ENCODE data around the gene KIF20B.
A peak's percentile ranks its signal among the peaks of the same experiment; 100 is the strongest.

KIF20B gene, protein sequence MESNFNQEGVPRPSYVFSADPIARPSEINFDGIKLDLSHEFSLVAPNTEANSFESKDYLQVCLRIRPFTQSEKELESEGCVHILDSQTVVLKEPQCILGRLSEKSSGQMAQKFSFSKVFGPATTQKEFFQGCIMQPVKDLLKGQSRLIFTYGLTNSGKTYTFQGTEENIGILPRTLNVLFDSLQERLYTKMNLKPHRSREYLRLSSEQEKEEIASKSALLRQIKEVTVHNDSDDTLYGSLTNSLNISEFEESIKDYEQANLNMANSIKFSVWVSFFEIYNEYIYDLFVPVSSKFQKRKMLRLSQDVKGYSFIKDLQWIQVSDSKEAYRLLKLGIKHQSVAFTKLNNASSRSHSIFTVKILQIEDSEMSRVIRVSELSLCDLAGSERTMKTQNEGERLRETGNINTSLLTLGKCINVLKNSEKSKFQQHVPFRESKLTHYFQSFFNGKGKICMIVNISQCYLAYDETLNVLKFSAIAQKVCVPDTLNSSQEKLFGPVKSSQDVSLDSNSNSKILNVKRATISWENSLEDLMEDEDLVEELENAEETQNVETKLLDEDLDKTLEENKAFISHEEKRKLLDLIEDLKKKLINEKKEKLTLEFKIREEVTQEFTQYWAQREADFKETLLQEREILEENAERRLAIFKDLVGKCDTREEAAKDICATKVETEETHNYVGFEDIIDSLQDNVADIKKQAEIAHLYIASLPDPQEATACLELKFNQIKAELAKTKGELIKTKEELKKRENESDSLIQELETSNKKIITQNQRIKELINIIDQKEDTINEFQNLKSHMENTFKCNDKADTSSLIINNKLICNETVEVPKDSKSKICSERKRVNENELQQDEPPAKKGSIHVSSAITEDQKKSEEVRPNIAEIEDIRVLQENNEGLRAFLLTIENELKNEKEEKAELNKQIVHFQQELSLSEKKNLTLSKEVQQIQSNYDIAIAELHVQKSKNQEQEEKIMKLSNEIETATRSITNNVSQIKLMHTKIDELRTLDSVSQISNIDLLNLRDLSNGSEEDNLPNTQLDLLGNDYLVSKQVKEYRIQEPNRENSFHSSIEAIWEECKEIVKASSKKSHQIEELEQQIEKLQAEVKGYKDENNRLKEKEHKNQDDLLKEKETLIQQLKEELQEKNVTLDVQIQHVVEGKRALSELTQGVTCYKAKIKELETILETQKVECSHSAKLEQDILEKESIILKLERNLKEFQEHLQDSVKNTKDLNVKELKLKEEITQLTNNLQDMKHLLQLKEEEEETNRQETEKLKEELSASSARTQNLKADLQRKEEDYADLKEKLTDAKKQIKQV (N-terminal part only)

DNA sequence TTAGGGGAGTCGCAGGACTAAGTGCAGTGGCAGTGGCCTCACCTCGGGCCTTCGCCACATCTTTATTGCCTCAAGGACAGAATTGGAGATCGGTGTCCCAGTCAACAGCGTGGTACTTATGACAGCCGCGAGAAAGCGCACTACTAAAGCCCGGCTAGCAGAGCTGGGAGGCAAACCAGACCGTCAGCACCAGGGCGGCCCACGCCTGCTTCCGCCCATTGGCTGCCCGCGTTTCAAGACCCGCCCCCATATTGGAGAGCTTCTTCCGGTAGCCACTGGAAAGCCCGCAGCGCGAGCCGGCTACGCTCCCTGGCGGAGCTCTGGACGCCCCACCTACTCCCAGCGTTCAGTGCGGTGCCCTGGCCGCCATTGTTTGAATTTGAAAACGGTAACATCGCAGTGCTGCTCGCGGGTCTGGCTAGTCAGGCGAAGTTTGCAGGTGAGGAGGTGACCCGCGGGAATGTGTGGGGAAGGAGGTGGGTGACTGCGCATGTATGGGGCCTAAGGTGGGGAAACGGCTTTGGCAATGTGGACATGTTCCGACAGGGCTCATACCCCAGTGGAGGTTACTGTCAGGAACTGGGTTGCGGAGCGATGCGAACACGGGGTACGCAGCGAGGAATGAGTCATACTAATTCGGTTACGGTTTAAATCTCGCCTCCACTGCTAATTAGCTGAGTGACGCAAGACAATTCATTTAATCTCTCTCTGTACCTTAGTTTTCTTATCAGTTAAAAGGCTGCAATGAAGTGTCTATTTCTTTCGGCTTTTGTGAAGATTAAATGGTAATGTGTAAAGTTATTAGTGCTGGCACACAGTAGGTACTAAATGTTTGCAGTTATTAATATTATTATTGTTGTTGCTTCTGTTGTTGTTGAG is at the start of gene KIF20B:
TSS of gene KIF20B (plus strand) at position 349 of the 879 bp plus-strand sequence. CDS start 3,705 bp downstream, outside the sequence.
- DNase-seq (ENCODE audit: low read depth in 3 of 3, low spot score in 1 of 3) = peak; percentile 85 to 88 (median 86)

- no peak for DNase-seq (ENCODE audit: low read depth in 3 of 3, low spot score in 1 of 3)
Measured at GRCh38 chr10:89651916-89652573, 49.3 kb upstream of the KIF20B start.

GRCh38 chr10:89652806-89653370 is 48.5 kb upstream of the KIF20B start:
- DNase-seq (ENCODE audit: low read depth in 3 of 3, low spot score in 1 of 3) = no peak

GRCh38 chr10:89653410-89653869 is 48.0 kb upstream of the KIF20B start:
- no peak for DNase-seq (ENCODE audit: low read depth in 3 of 3, low spot score in 1 of 3)

GRCh38 chr10:89655722-89656121 is 45.7 kb upstream of the KIF20B start:
- no peak for DNase-seq (ENCODE audit: low read depth in 3 of 3, low spot score in 1 of 3)

DNA sequence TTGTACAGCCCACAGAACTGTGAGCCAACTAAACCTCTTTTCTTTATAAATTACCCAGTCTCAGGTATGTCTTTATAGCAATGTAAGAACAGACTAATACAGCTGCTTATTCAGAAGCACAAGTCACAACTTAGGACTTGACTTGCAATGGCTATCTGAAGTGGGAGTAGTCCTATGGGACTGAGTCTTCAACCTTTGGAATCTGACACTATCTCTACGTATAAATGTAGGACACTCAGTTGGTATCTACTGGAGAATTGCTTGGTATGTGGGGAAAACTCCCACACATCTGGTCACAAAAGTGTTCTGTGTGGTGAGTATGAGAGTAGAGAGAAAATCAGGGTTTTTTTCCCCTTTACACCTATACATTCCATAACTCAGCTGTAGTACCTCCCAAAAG is 44.1 kb upstream of the KIF20B start:
- no peak for DNase-seq (ENCODE audit: low read depth in 3 of 3, low spot score in 1 of 3)

GRCh38 chr10:89659143-89660131 is 42.0 kb upstream of the KIF20B start:
- DNase-seq (ENCODE audit: low read depth in 3 of 3, low spot score in 1 of 3) = no peak

GRCh38 chr10:89662596-89662995 is 38.8 kb upstream of the KIF20B start:
- no peak for DNase-seq (ENCODE audit: low read depth in 3 of 3, low spot score in 1 of 3)

DNA sequence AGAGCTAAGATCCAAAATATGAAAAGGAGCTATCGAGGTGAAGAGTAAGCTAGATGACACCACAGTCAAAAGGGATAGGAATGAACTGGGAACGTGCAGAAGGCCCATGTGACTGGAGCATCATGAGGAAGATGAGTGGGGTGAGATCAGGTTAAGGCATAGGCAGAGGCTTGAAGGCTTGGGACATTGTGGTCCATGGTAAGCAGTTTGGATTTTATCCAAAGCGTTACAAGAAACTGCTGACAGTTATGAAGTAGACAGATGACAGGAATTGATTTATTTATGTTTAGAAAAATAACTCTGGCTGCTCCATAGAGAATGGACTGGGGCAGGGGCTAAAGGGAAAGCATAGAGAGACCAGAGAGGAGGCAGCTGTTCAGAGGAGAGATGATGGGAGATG is 38.2 kb upstream of the KIF20B start:
- DNase-seq (ENCODE audit: low read depth in 3 of 3, low spot score in 1 of 3) = no peak

DNA sequence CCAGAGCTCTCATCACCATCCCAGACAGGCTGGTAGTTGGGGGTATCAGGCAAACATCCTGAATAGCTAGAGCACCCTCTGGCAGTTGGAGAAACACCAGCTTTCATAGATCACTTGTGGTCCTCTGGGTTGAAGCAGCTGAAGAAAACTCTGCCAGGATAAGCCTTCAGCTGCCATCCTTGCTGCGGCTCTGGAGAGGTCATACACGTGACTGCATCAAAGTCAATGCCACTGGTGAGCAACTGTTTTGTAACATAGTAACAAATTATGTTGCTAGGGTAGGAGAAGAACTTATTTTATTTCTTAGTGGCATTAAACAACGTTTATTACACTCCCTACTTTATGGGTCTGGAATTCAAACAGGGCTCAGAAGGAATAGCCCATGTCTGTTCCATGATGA is 37.2 kb upstream of the KIF20B start:
- no peak for DNase-seq (ENCODE audit: low read depth in 3 of 3, low spot score in 1 of 3)

- DNase-seq (ENCODE audit: low read depth in 3 of 3, low spot score in 1 of 3) = no peak
Measured at GRCh38 chr10:89665302-89665701, 36.1 kb upstream of the KIF20B start.

- DNase-seq (ENCODE audit: low read depth in 3 of 3, low spot score in 1 of 3) = no peak
Measured at GRCh38 chr10:89666138-89666537, 35.3 kb upstream of the KIF20B start.

GRCh38 chr10:89668386-89669071 is 32.9 kb upstream of the KIF20B start:
- DNase-seq (ENCODE audit: low read depth in 3 of 3, low spot score in 1 of 3) = no peak

- DNase-seq (ENCODE audit: low read depth in 3 of 3, low spot score in 1 of 3) = no peak
Measured at GRCh38 chr10:89669985-89670384, 31.4 kb upstream of the KIF20B start.

DNA sequence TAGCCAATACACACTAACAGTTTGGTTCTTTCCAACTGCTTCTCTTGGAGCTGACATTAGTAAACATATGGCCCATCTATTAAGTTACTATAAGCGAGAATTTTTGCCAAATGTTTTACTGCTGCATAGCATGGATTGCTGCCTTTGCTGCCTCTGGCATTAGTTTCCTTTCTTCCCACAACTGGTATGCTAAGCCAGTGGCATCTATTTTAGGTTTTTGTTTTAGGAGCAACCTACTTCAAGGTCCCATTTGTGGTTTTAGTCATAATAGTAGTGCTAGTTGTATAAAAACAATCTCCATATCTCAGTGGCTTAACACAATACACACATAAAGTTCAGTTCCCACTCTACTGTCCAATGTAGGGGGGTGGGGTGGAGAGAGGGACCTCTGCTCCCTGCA is 30.5 kb upstream of the KIF20B start:
- DNase-seq (ENCODE audit: low read depth in 3 of 3, low spot score in 1 of 3) = no peak

DNA sequence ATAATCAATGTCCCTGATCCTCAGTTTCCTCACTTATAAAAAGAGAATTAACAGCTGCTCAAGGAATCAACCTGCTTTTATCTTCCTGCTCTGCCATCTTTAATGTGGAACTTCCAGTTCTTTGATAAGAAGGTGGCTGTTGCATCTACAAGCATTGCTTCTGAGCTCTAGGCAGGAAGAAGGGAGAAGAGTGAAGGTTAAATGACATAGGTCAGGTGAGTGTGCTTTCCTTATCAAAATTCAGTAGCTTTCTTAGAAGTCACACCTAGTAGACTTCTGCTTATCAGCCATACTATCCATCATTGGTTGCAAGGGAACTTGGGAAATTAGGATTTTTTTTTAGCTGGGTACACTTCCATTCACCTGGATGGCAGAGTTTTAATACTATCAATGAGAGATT is 24.0 kb upstream of the KIF20B start:
- DNase-seq (ENCODE audit: low read depth in 3 of 3, low spot score in 1 of 3) = no peak

- no peak for DNase-seq (ENCODE audit: low read depth in 3 of 3, low spot score in 1 of 3)
Measured at GRCh38 chr10:89679986-89680385, 21.4 kb upstream of the KIF20B start.

- no peak for DNase-seq (ENCODE audit: low read depth in 3 of 3, low spot score in 1 of 3)
Measured at GRCh38 chr10:89683883-89684282, 17.5 kb upstream of the KIF20B start.

Data from stimulated activated CD4-positive, alpha-beta T cell treated with anti-CD3 and anti-CD28 coated beads, TNF-alpha, amount 100 ng/mL, for 1 hour (primary cell).